ACC112 (cell line): ENCODE measurements around the gene BCAS3.

ENCODE experiments used
- H2AFZ ChIP-seq: fragments of 200-600 bp; sonication (generic); one replicate; pipeline ENCODE4 v1.6.0; 2017; ENCODE audit warnings: antibody characterized with exemption, low read length; ENCODE audit not compliant: unreplicated experiment
- H3K27ac ChIP-seq: fragments of 200-600 bp; sonication (generic); 2 replicates; pipeline ENCODE4 v1.5.1; 2014; ENCODE audit warnings: low read depth, mild to moderate bottlenecking, antibody characterized with exemption, low read length, moderate library complexity
- H3K27me3 ChIP-seq: fragments of 200-600 bp; sonication (generic); 2 replicates; pipeline ENCODE4 v1.6.1; 2014; ENCODE audit warnings: mild to moderate bottlenecking, antibody characterized with exemption, low read length, moderate library complexity, mixed read lengths; ENCODE audit not compliant: insufficient read depth
- H3K36me3 ChIP-seq: fragments of 200-600 bp; sonication (generic); 2 replicates; pipeline ENCODE4 v1.6.1; 2016; ENCODE audit warnings: mild to moderate bottlenecking, antibody characterized with exemption, low read length, moderate library complexity, mixed read lengths; ENCODE audit not compliant: insufficient read depth
- H3K4me1 ChIP-seq: fragments of 200-600 bp; sonication (generic); one replicate; pipeline ENCODE4 v1.6.1; 2016; ENCODE audit warnings: low read length, mixed read lengths; ENCODE audit not compliant: insufficient read depth, unreplicated experiment, control insufficient read depth
- H3K4me3 ChIP-seq: fragments of 200-600 bp; sonication (generic); 2 replicates; pipeline ENCODE4 v1.5.1; 2014; ENCODE audit warnings: mild to moderate bottlenecking, low read depth, low read length
- H3K79me2 ChIP-seq: fragments of 200-600 bp; sonication (generic); one replicate; pipeline ENCODE4 v1.6.0; 2016; ENCODE audit warnings: low read length; ENCODE audit not compliant: control insufficient read depth, unreplicated experiment, insufficient read depth

The BCAS3 gene

GRCh38 chr17:60899115-60899514, 221.5 kb downstream of the BCAS3 start:
- H3K27me3 ChIP-seq = no peaks in the 10 kb centered on the region
- no peaks in the 10 kb centered on the region for H3K36me3 ChIP-seq
- H2AFZ ChIP-seq = no peak overlapping the region
- H3K79me2 ChIP-seq = no peaks in the 10 kb centered on the region
- no peak overlapping the region for H3K27ac ChIP-seq
- H3K4me1 ChIP-seq = peaks cover 26% of the 10 kb centered on the region
- no peak overlapping the region for H3K4me3 ChIP-seq

- Histone ChIP-seq H3K27ac (no peak overlapping the region), H3K4me1 (peaks cover 26% of the 10 kb centered on the region), H3K27me3 (no peaks in the 10 kb centered on the region), H3K4me3 (no peak overlapping the region), H3K79me2 (no peaks in the 10 kb centered on the region), H2AFZ (no peak overlapping the region), H3K36me3 (no peaks in the 10 kb centered on the region)
Measured at GRCh38 chr17:60900688-60901087, 223.0 kb downstream of the BCAS3 start.

- peak overlapping the region; percentile 77 for H3K27ac ChIP-seq
- no peak overlapping the region for H2AFZ ChIP-seq
- no peaks in the 10 kb centered on the region for H3K27me3 ChIP-seq
- H3K79me2 ChIP-seq = no peaks in the 10 kb centered on the region
- H3K36me3 ChIP-seq = no peaks in the 10 kb centered on the region
- H3K4me3 ChIP-seq = no peak overlapping the region
- peaks cover 26% of the 10 kb centered on the region for H3K4me1 ChIP-seq
Measured at GRCh38 chr17:60901242-60901641, 223.6 kb downstream of the BCAS3 start.

GRCh38 chr17:60901806-60902205, 224.2 kb downstream of the BCAS3 start:
- peak overlapping the region; percentile 13; the same call in 1 of the 2 replicates for H3K4me3 ChIP-seq
- no peak overlapping the region for H2AFZ ChIP-seq
- no peaks in the 10 kb centered on the region for H3K36me3 ChIP-seq
- peak overlapping the region; percentile 77 for H3K27ac ChIP-seq
- no peaks in the 10 kb centered on the region for H3K27me3 ChIP-seq
- peaks cover 26% of the 10 kb centered on the region for H3K4me1 ChIP-seq
- H3K79me2 ChIP-seq = no peaks in the 10 kb centered on the region

GRCh38 chr17:60902399-60902798, 224.7 kb downstream of the BCAS3 start:
- no peak overlapping the region for H3K4me3 ChIP-seq
- H3K36me3 ChIP-seq = no peaks in the 10 kb centered on the region
- no peaks in the 10 kb centered on the region for H3K27me3 ChIP-seq
- H3K4me1 ChIP-seq = peaks cover 26% of the 10 kb centered on the region
- no peak overlapping the region for H2AFZ ChIP-seq
- H3K79me2 ChIP-seq = no peaks in the 10 kb centered on the region
- H3K27ac ChIP-seq = peak overlapping the region; percentile 64

DNA sequence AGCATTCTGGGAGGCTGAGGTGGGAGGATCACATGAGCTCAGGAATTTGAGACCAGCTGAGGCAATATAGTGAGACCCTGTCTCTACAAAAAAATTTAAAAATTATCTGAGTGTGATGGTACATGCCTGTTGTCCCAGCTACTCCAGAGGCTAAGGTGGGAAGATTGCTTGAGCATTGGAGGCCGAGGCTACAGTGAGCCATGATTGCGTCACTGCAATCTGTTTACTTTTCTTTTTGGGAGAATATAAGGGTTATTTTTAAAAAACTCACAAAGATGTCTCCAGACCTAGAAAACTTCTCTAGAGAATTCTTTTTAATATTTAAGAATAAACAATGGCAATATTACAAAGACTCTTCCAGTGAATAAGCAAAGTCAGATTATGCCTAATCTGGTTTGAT, 226.9 kb downstream of the BCAS3 start:
- Histone ChIP-seq H3K79me2 (no peaks in the 10 kb centered on the region), H3K4me3 (no peak overlapping the region), H3K27ac (no peak overlapping the region), H2AFZ (no peak overlapping the region), H3K27me3 (no peaks in the 10 kb centered on the region), H3K4me1 (peaks cover 27% of the 10 kb centered on the region), H3K36me3 (no peaks in the 10 kb centered on the region)

GRCh38 chr17:60905709-60906108, 228.1 kb downstream of the BCAS3 start:
- H3K27me3 ChIP-seq = no peaks in the 10 kb centered on the region
- no peak overlapping the region for H3K4me3 ChIP-seq
- H3K4me1 ChIP-seq = peaks cover 30% of the 10 kb centered on the region
- no peak overlapping the region for H2AFZ ChIP-seq
- no peak overlapping the region for H3K27ac ChIP-seq
- H3K36me3 ChIP-seq = no peaks in the 10 kb centered on the region
- no peaks in the 10 kb centered on the region for H3K79me2 ChIP-seq

DNA sequence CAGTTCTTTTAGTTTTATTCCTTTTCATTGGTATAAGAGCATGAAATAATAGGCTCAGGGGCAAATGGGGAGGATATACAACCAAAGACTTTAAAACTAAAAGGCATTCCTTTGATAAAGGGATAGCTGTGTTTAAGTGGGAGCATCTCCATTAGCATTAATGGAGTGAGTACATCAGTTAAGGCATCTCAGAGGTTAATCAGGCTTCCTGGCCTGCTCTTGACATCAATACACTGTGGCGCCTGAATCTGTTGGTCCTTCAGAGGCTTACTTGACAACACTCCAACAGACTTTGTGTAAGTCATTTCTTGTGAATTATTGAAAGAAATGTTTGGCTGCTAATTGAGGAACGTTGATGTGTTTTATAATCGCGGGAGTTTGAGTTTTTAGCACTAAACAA, 230.7 kb downstream of the BCAS3 start:
- no peaks in the 10 kb centered on the region for H3K36me3 ChIP-seq
- H3K4me1 ChIP-seq = peaks cover 6% of the 10 kb centered on the region
- no peaks in the 10 kb centered on the region for H3K27me3 ChIP-seq
- H2AFZ ChIP-seq = no peak overlapping the region
- no peak overlapping the region for H3K27ac ChIP-seq
- H3K79me2 ChIP-seq = no peaks in the 10 kb centered on the region
- no peak overlapping the region for H3K4me3 ChIP-seq

DNA sequence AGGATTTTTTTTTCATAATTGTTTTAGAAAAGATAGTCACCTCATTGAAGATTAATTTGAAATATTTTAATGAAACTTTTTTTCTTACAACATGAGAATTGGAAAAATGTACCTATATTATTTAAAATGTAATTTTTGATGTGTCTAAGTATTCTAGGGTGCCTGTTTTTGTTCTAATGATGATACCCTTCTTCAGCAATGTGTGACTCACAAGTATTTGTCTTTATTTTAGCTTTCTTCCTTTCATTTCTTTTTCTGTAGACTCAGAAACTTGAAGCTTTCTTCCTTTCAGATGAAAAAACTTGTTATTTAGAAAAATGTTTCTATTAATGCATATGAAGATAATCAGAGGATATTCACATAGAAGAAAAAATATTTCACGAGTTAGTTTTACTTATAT, 231.8 kb downstream of the BCAS3 start:
- H3K79me2 ChIP-seq = no peaks in the 10 kb centered on the region
- no peaks in the 10 kb centered on the region for H3K36me3 ChIP-seq
- H3K4me1 ChIP-seq = peaks cover 6% of the 10 kb centered on the region
- no peaks in the 10 kb centered on the region for H3K27me3 ChIP-seq
- H3K4me3 ChIP-seq = no peak overlapping the region
- no peak overlapping the region for H3K27ac ChIP-seq
- no peak overlapping the region for H2AFZ ChIP-seq

- H3K27ac ChIP-seq = no peak overlapping the region
- no peak overlapping the region for H3K4me3 ChIP-seq
- H3K36me3 ChIP-seq = no peaks in the 10 kb centered on the region
- no peak overlapping the region for H2AFZ ChIP-seq
- peaks cover 6% of the 10 kb centered on the region for H3K4me1 ChIP-seq
- H3K79me2 ChIP-seq = no peaks in the 10 kb centered on the region
- H3K27me3 ChIP-seq = no peaks in the 10 kb centered on the region
Measured at GRCh38 chr17:60910415-60910814, 232.8 kb downstream of the BCAS3 start.

GRCh38 chr17:60914078-60914477, 236.4 kb downstream of the BCAS3 start:
- Histone ChIP-seq H3K79me2 (no peaks in the 10 kb centered on the region), H3K27me3 (no peaks in the 10 kb centered on the region), H3K4me1 (peaks cover 6% of the 10 kb centered on the region), H2AFZ (no peak overlapping the region), H3K4me3 (no peak overlapping the region), H3K36me3 (no peaks in the 10 kb centered on the region), H3K27ac (no peak overlapping the region)
